Endodermal cell (in vitro differentiated cells): ENCODE data around the gene C11orf24. TPM values are rescaled to one million over a fixed set of nuclear protein-coding genes. Genes with fewer than 3 reads are reported as not detected.
A peak's percentile ranks its signal among the peaks of the same experiment; 100 is the strongest.

Experiments used
- DNase-seq: peaks from one replicate; pipeline ENCODE4 v3.0.0-alpha.2; 2017
- H3K27ac ChIP-seq: 2 replicates; pipeline ENCODE4 v1.5.1; 2013; ENCODE audit warnings: mild to moderate bottlenecking, low read depth, low read length, moderate library complexity
- H3K27me3 ChIP-seq: 2 replicates; pipeline ENCODE4 v1.6.1; 2013; ENCODE audit warnings: mild to moderate bottlenecking, low read length, moderate library complexity; ENCODE audit not compliant: insufficient read depth, control insufficient read depth, poor library complexity, severe bottlenecking
- H3K36me3 ChIP-seq: 2 replicates; pipeline ENCODE4 v1.7.0; 2013; ENCODE audit warnings: mild to moderate bottlenecking, low read length, moderate library complexity; ENCODE audit not compliant: control insufficient read depth, insufficient read depth
- H3K4me1 ChIP-seq: one replicate; pipeline ENCODE4 v1.7.0; 2013; ENCODE audit warnings: low read length; ENCODE audit not compliant: control insufficient read depth, insufficient read depth
- H3K4me3 ChIP-seq: 2 replicates; pipeline ENCODE4 v1.5.1; 2013; ENCODE audit warnings: mild to moderate bottlenecking, low read length, moderate library complexity
- H3K9ac ChIP-seq: 2 replicates; pipeline ENCODE4 v1.6.1; 2013; ENCODE audit warnings: mild to moderate bottlenecking, low read length, moderate library complexity; ENCODE audit not compliant: poor library complexity, severe bottlenecking; ENCODE audit errors: extremely low read depth
- H3K9me3 ChIP-seq: 2 replicates; pipeline ENCODE4 v1.6.1; 2013; ENCODE audit warnings: mild to moderate bottlenecking, low read length, moderate library complexity; ENCODE audit not compliant: control insufficient read depth
- H3K27ac Mint-ChIP-seq: 2 replicates; pipeline ENCODE4 v1.8.0; 2020; ENCODE audit warnings: mixed read lengths
- H3K27me3 Mint-ChIP-seq: 2 replicates; pipeline ENCODE4 v1.8.0; 2021; ENCODE audit warnings: mild to moderate bottlenecking, mixed read lengths; ENCODE audit not compliant: insufficient read depth
- H3K36me3 Mint-ChIP-seq: 2 replicates; pipeline ENCODE4 v1.8.0; 2020; ENCODE audit warnings: low read depth, mixed read lengths
- H3K4me1 Mint-ChIP-seq: 2 replicates; pipeline ENCODE4 v1.8.0; 2020; ENCODE audit warnings: mixed read lengths
- H3K4me3 Mint-ChIP-seq: 2 replicates; pipeline ENCODE4 v1.8.0; 2020; ENCODE audit warnings: mild to moderate bottlenecking, moderate library complexity, mixed read lengths
- H3K9me3 Mint-ChIP-seq: 2 replicates; pipeline ENCODE4 v1.8.0; 2020; ENCODE audit warnings: mild to moderate bottlenecking, mixed read lengths
- WGBS, 2 experiments: methylation state at CpG; one replicate each; pipeline versions ENCODE4 v1.1.5 to v1.1.7; 2013; ENCODE audit warnings: missing lambda C conversion rate in 2 of 2, mixed read lengths in 1 of 2; ENCODE audit not compliant: insufficient coverage in 1 of 2, insufficient read length in 1 of 2; 5-methylcytosine and 5-hydroxymethylcytosine counted together
- long read RNA-seq, 4 experiments: library from polyadenylated mRNA in 2 of 4; library from RNA in 1 of 4; library from capped mRNA in 1 of 4; stranded (forward) in 3 of 4; unstranded in 1 of 4; transcript quantifications; one replicate each; pipeline ENCODE4 v2.0.0, GENCODE V29; 2020 to 2021; ENCODE audit warnings: inconsistent platforms in 1 of 4
- polyA plus RNA-seq, 2 experiments: library from polyadenylated mRNA; stranded (reverse); fragments of 50-300 nt; gene quantifications; one replicate each; pipeline ENCODE4 v1.2.3, GENCODE V29; 2013
- total RNA-seq, 2 donors: library from RNA; stranded (reverse); fragmentation: NEBNext Ultra II Directional in 1 of 2; extraction: Animal tissue kit (Norgen Biotek cat#: 25700) in 1 of 2; gene quantifications; 2 replicates in 1 of 2; 3 replicates in 1 of 2; pipeline ENCODE4 v1.2.1, GENCODE V29; 2021
- TF ChIP-seq, protein P1 (sequence below): fragments of 200-600 bp; sonication (generic); conservative IDR thresholded peaks from 2 replicates; pipeline ENCODE4 v1.5.0; 2021; ENCODE audit warnings: antibody characterized with exemption, mild to moderate bottlenecking

Gene C11orf24
- 10 to 100 TPM; 38.4 to 39.4 TPM for total RNA-seq
- 34.3 TPM for polyA plus RNA-seq (2013, experiment 1 of 2)
- 33.0 TPM for polyA plus RNA-seq (2013, experiment 2 of 2)
- long read RNA-seq, experiment 1, transcript C11orf24-201 (4 exons, 2,063 nt) = major isoform, 10 of 22 reads
- long read RNA-seq, experiment 1, partial matches to known transcripts = 7 of 22 reads
- long read RNA-seq, experiment 1, other reads (novel, unspliced or antisense) = 5 of 22 reads
- long read RNA-seq, experiment 2, transcript C11orf24-201 (4 exons, 2,063 nt) = major isoform, 60 of 75 reads
- long read RNA-seq, experiment 2, partial matches to known transcripts = 9 of 75 reads
- long read RNA-seq, experiment 2, other reads (novel, unspliced or antisense) = 6 of 75 reads
- long read RNA-seq, experiment 3, partial matches to known transcripts = 1 of 18 reads
- long read RNA-seq, experiment 3, other reads (novel, unspliced or antisense) = 13 of 18 reads
- long read RNA-seq, experiment 4, partial matches to known transcripts = 0 of 6 reads
- long read RNA-seq, experiment 4, other reads (novel, unspliced or antisense) = 1 of 6 reads

DNA sequence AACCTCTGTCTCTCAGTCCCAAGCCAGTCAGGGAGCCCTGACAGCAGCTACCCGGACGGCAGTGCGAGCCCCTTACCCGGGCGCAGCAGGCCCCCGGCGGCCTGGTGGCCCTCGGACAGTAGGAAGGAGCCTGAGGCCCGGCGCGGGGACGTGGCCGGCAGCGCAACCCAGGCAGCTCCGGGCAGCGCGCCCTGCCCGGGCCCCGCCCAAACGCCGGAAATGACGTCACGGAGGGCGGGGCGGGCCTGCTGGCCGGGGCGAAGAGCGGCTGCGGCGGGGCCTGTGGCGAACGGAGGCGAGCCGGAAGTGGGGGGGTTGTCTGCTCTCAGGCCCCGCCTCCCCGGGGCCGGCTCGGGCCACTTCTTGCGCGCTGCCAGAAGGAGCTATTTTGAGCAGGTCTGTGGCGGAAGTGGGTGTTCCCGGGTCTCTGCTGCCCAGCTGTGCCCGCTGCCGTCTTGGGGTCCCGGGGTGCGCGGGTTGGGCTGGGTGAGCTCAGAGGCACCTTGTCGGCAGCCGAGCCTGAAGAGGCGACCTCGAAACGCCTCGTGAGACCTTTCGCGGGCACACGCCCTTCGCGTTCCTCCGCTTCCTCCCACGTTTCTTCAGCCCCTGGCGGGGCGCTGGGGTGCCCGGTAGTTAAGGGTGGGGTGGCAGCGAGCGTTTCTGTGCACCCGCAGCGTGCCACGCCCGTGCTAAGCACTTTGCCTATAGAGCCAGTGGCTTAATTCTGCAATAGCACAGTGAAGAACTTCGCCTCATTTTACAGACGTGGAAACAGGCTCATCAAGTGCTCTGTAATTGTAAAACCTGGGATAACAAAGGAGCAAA lies at the start of gene C11orf24:
Gene C11orf24, minus strand, starts transcription at position 193 of the 828 bp plus-strand sequence. CDS start 8,206 bp downstream, outside the sequence.
- H3K27ac ChIP-seq = peak within 1 kb of the TSS; percentile 89
- peak within 1 kb of the TSS; percentile 98 for H3K4me3 ChIP-seq
- DNase-seq = peak; percentile 97
- Mint-ChIP-seq H3K27me3 (no peaks in the 10 kb centered on the region), H3K27ac (peak within 1 kb of the TSS; percentile 93), H3K9me3 (no peaks in the 10 kb centered on the region), H3K4me3 (peak within 1 kb of the TSS; percentile 85), H3K36me3 (peaks cover 10% of the 10 kb centered on the region), H3K4me1 (peaks cover 16% of the 10 kb centered on the region)
- WGBS, 2 experiments = 0% methylated on average over 33 to 71 of the region's 71 CpGs
- H3K27me3 ChIP-seq = no peaks in the 10 kb centered on the region
- H3K9ac ChIP-seq = peak within 1 kb of the TSS; percentile 97
- TF ChIP-seq, protein P1, sequence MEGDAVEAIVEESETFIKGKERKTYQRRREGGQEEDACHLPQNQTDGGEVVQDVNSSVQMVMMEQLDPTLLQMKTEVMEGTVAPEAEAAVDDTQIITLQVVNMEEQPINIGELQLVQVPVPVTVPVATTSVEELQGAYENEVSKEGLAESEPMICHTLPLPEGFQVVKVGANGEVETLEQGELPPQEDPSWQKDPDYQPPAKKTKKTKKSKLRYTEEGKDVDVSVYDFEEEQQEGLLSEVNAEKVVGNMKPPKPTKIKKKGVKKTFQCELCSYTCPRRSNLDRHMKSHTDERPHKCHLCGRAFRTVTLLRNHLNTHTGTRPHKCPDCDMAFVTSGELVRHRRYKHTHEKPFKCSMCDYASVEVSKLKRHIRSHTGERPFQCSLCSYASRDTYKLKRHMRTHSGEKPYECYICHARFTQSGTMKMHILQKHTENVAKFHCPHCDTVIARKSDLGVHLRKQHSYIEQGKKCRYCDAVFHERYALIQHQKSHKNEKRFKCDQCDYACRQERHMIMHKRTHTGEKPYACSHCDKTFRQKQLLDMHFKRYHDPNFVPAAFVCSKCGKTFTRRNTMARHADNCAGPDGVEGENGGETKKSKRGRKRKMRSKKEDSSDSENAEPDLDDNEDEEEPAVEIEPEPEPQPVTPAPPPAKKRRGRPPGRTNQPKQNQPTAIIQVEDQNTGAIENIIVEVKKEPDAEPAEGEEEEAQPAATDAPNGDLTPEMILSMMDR = peak; percentile 11
- peaks cover 12% of the 10 kb centered on the region for H3K36me3 ChIP-seq
- H3K9me3 ChIP-seq = no peaks in the 10 kb centered on the region
- H3K4me1 ChIP-seq = no peaks in the 10 kb centered on the region

DNA sequence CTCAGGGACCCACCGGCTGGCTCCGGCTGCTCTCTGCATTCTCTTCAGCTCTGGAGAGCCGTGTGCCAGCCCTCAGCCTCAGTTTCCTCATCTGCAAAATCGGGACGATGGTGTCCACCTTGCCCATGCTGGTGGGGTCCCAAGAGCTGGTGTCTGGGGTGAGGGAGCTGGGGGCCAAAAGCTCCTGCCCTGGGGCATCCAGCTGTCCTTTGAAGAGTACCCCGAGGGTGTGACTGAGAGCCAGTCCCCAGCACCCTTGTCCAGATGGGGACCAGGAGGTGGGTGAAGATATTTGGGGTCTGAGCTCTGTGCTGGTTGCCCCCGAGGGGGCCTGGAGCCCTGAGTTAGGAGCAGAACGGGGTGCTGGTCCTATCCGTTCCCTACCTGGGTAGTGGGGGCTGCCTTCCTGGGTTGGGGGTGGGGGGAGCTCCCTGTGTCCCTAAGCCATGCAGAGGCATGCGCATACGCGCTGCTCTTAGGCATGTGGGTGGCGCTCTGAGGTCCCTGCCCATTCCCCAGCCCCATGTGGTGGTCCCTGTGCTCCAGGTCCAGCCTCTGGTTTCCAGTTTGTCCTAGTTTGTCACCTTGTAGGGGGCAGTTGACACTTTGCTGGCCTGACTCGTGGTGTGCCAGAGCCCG lies 45.5 kb upstream of the C11orf24 start:
- WGBS, 2 experiments = 83 to 92% methylated on average over 6 to 15 of the region's 15 CpGs
- no peak overlapping the region for H3K27ac ChIP-seq
- no peak overlapping the region for H3K4me3 Mint-ChIP-seq
- H3K9me3 Mint-ChIP-seq = peaks cover 10% of the 10 kb centered on the region
- DNase-seq = peak; percentile 61
- H3K9me3 ChIP-seq = no peaks in the 10 kb centered on the region
- no peak overlapping the region for H3K27ac Mint-ChIP-seq
- H3K36me3 ChIP-seq = no peaks in the 10 kb centered on the region
- H3K27me3 Mint-ChIP-seq = no peaks in the 10 kb centered on the region
- H3K9ac ChIP-seq = no peak overlapping the region
- TF ChIP-seq, protein P1 = no peak
- H3K4me3 ChIP-seq = no peak overlapping the region
- peaks cover 25% of the 10 kb centered on the region for H3K4me1 Mint-ChIP-seq
- no peaks in the 10 kb centered on the region for H3K4me1 ChIP-seq
- H3K27me3 ChIP-seq = no peaks in the 10 kb centered on the region
- peaks cover 17% of the 10 kb centered on the region for H3K36me3 Mint-ChIP-seq
